ENCODE measurements around the gene EMCN.
"Not testable (repeated sequence)": the region's sequence is repeated elsewhere in the genome, so short reads cannot be mapped to it uniquely, and the experiment has no call there.

Gene EMCN

GRCh38 chr4:100414016-100414790 is 103.6 kb downstream of the EMCN start:
- no peak overlapping the region for H3K4me3 ChIP-seq (ENCODE audit: low read depth, low read length)
- no peak for TF ChIP-seq CTCF (IDR thresholded peaks at IDR 0.05; ENCODE audit: insufficient read depth, low read depth, low read length, missing control alignments)
- DNase-seq (ENCODE audit: low read depth): no peak

GRCh38 chr4:100391863-100392262 is 126.0 kb downstream of the EMCN start:
- no peak for TF ChIP-seq CTCF (IDR thresholded peaks at IDR 0.05; ENCODE audit: insufficient read depth, low read depth, low read length, missing control alignments)
- peak; percentile 35 for DNase-seq (ENCODE audit: low read depth)
- H3K4me3 ChIP-seq (ENCODE audit: low read depth, low read length): no peak overlapping the region

- DNase-seq (ENCODE audit: low read depth): no peak
- no peak for TF ChIP-seq CTCF (IDR thresholded peaks at IDR 0.05; ENCODE audit: insufficient read depth, low read depth, low read length, missing control alignments)
- no peak overlapping the region for H3K4me3 ChIP-seq (ENCODE audit: low read depth, low read length)
These were observed 126.7 kb downstream of the EMCN start for GRCh38 chr4:100391086-100391485.

- TF ChIP-seq CTCF (IDR thresholded peaks at IDR 0.05; ENCODE audit: insufficient read depth, low read depth, low read length, missing control alignments): no peak
- DNase-seq (ENCODE audit: low read depth): no peak
- no peak overlapping the region for H3K4me3 ChIP-seq (ENCODE audit: low read depth, low read length)
These were observed 131.6 kb downstream of the EMCN start for GRCh38 chr4:100386270-100386669.

- H3K4me3 ChIP-seq (ENCODE audit: low read depth, low read length); DNase-seq (ENCODE audit: low read depth): not testable (repeated sequence)
These were observed 137.4 kb downstream of the EMCN start for GRCh38 chr4:100380401-100380800.

GRCh38 chr4:100379583-100380105 is 138.2 kb downstream of the EMCN start:
- DNase-seq (ENCODE audit: low read depth): no peak
- no peak for TF ChIP-seq CTCF (IDR thresholded peaks at IDR 0.05; ENCODE audit: insufficient read depth, low read depth, low read length, missing control alignments)
- H3K4me3 ChIP-seq (ENCODE audit: low read depth, low read length): no peak overlapping the region

- no peak overlapping the region for H3K4me3 ChIP-seq (ENCODE audit: low read depth, low read length)
- peak; percentile 34 for TF ChIP-seq CTCF (IDR thresholded peaks at IDR 0.05; ENCODE audit: insufficient read depth, low read depth, low read length, missing control alignments)
- DNase-seq (ENCODE audit: low read depth): peak; percentile 26
These were observed 145.4 kb downstream of the EMCN start for GRCh38 chr4:100372432-100372831.

Measured in GM12865 (cell line).